H9 (cell line): ENCODE results near the gene KRT79. TPM values are rescaled to one million over a fixed set of nuclear protein-coding genes. Genes with fewer than 3 reads are reported as not detected.

Experiments
- DNase-seq: peaks from one replicate; pipeline ENCODE4 v3.0.0-alpha.2; 2017
- H2AFZ ChIP-seq: one replicate; pipeline ENCODE4 v1.6.1; 2013; ENCODE audit warnings: mild to moderate bottlenecking, low read length, control low read depth, moderate library complexity
- H2AK5ac ChIP-seq: 2 replicates; pipeline ENCODE4 v1.6.1; 2013; ENCODE audit warnings: low read length, control low read depth, mixed read lengths; ENCODE audit not compliant: insufficient read length
- H2BK120ac ChIP-seq: one replicate; pipeline ENCODE4 v1.6.1; 2013; ENCODE audit warnings: low read depth, mild to moderate bottlenecking, low read length, control low read depth, inconsistent platforms; ENCODE audit not compliant: poor library complexity, severe bottlenecking
- H2BK12ac ChIP-seq: 2 replicates; pipeline ENCODE4 v1.6.1; 2013; ENCODE audit warnings: low read length, control low read depth, mixed read lengths, low read depth; ENCODE audit not compliant: insufficient read length
- H2BK15ac ChIP-seq: 2 replicates; pipeline ENCODE4 v1.6.1; 2013; ENCODE audit warnings: low read depth, low read length, control low read depth
- H2BK20ac ChIP-seq: one replicate; pipeline ENCODE4 v1.6.1; 2013; ENCODE audit warnings: low read depth, mild to moderate bottlenecking, low read length, control low read depth, inconsistent platforms; ENCODE audit not compliant: poor library complexity, severe bottlenecking
- H2BK5ac ChIP-seq: 2 replicates; pipeline ENCODE4 v1.6.1; 2013; ENCODE audit warnings: low read length, control low read depth, mixed read lengths; ENCODE audit not compliant: insufficient read length
- H3K14ac ChIP-seq: 2 replicates; pipeline ENCODE4 v1.6.1; 2013; ENCODE audit warnings: low read length, control low read depth; ENCODE audit not compliant: insufficient read depth
- H3K18ac ChIP-seq: 2 replicates; pipeline ENCODE4 v1.6.1; 2013; ENCODE audit warnings: low read depth, mild to moderate bottlenecking, mixed read lengths, low read length, control low read depth; ENCODE audit not compliant: insufficient read length
- H3K23ac ChIP-seq: 2 replicates; pipeline ENCODE4 v1.6.1; 2013; ENCODE audit warnings: low read length, control low read depth, mixed read lengths, low read depth; ENCODE audit not compliant: insufficient read length
- H3K23me2 ChIP-seq: 2 replicates; pipeline ENCODE4 v1.6.1; 2013; ENCODE audit warnings: low read depth, mild to moderate bottlenecking, mixed read lengths, low read length, control low read depth; ENCODE audit not compliant: insufficient read length, poor library complexity, severe bottlenecking
- H3K27ac ChIP-seq: 2 replicates; pipeline ENCODE4 v1.5.1; 2013; ENCODE audit warnings: low read length, control low read depth, mixed read lengths, low read depth; ENCODE audit not compliant: insufficient read length
- H3K27me3 ChIP-seq: 2 replicates; pipeline ENCODE4 v1.6.1; 2013; ENCODE audit warnings: low read length, control low read depth, inconsistent platforms; ENCODE audit not compliant: insufficient read depth
- H3K4ac ChIP-seq: 2 replicates; pipeline ENCODE4 v1.6.1; 2013; ENCODE audit warnings: low read depth, mild to moderate bottlenecking, control low read depth, inconsistent platforms, low read length, moderate library complexity
- H3K4me1 ChIP-seq: 2 replicates; pipeline ENCODE4 v1.6.1; 2013; ENCODE audit warnings: low read length, control low read depth, inconsistent platforms; ENCODE audit not compliant: insufficient read depth
- H3K4me2 ChIP-seq: 2 replicates; pipeline ENCODE4 v1.6.1; 2013; ENCODE audit warnings: low read length, control low read depth, mixed read lengths; ENCODE audit not compliant: insufficient read length, insufficient read depth
- H3K56ac ChIP-seq: 2 replicates; pipeline ENCODE4 v1.6.1; 2013; ENCODE audit warnings: low read depth, mild to moderate bottlenecking, mixed read lengths, low read length, control low read depth; ENCODE audit not compliant: insufficient read length
- H3K79me1 ChIP-seq: 2 replicates; pipeline ENCODE4 v1.6.1; 2013; ENCODE audit warnings: low read depth, mild to moderate bottlenecking, moderate library complexity, low read length, control low read depth, inconsistent platforms; ENCODE audit not compliant: insufficient read depth, poor library complexity, severe bottlenecking
- H3K79me2 ChIP-seq: 2 replicates; pipeline ENCODE4 v1.6.1; 2013; ENCODE audit warnings: low read length, control low read depth, inconsistent platforms; ENCODE audit not compliant: insufficient read depth
- H3K9ac ChIP-seq: 2 replicates; pipeline ENCODE4 v1.6.1; 2013; ENCODE audit warnings: low read length, control low read depth, mixed read lengths; ENCODE audit not compliant: insufficient read length; ENCODE audit errors: extremely low read depth
- H3K9me3 ChIP-seq: one replicate; pipeline ENCODE4 v1.6.1; 2013; ENCODE audit warnings: low read depth, low read length, inconsistent platforms; ENCODE audit not compliant: control insufficient read depth
- H3T11ph ChIP-seq: one replicate; pipeline ENCODE4 v1.6.1; 2013; ENCODE audit warnings: mild to moderate bottlenecking, low read length, control low read depth, inconsistent platforms
- H4K20me1 ChIP-seq: one replicate; pipeline ENCODE4 v1.6.1; 2013; ENCODE audit not compliant: control insufficient read depth, insufficient read length, insufficient read depth
- H4K5ac ChIP-seq: 2 replicates; pipeline ENCODE4 v1.6.1; 2013; ENCODE audit warnings: low read depth, mild to moderate bottlenecking, mixed read lengths, low read length, control low read depth; ENCODE audit not compliant: insufficient read length
- H4K8ac ChIP-seq: replicated peaks from 2 replicates; pipeline ENCODE4 v1.6.1; 2013; ENCODE audit warnings: low read length, control low read depth, mixed read lengths, low read depth; ENCODE audit not compliant: insufficient read length
- H4K91ac ChIP-seq: 2 replicates; pipeline ENCODE4 v1.6.1; 2013; ENCODE audit warnings: low read depth, mild to moderate bottlenecking, moderate library complexity, mixed read lengths, low read length, control low read depth; ENCODE audit not compliant: insufficient read length
- H3K27ac Mint-ChIP-seq, 3 experiments: 2 replicates in 2 of 3; 3 replicates in 1 of 3; pipeline ENCODE4 v1.8.0; 2020 to 2021; ENCODE audit warnings: mixed read lengths in 3 of 3, mild to moderate bottlenecking in 1 of 3, moderate library complexity in 1 of 3
- H3K27me3 Mint-ChIP-seq: 2 replicates; pipeline ENCODE4 v1.8.0; 2021; ENCODE audit warnings: low read depth, mild to moderate bottlenecking, moderate library complexity, mixed read lengths
- H3K36me3 Mint-ChIP-seq, 3 experiments: 2 replicates in 2 of 3; 3 replicates in 1 of 3; pipeline ENCODE4 v1.8.0; 2020 to 2021; ENCODE audit warnings: low read depth in 3 of 3, mixed read lengths in 3 of 3; ENCODE audit not compliant: insufficient read depth in 1 of 3
- H3K4me1 Mint-ChIP-seq, 2 experiments: 2 replicates each; pipeline ENCODE4 v1.8.0; 2020; ENCODE audit warnings: mixed read lengths in 2 of 2
- H3K4me3 Mint-ChIP-seq, 2 experiments: 2 replicates in 1 of 2; 3 replicates in 1 of 2; pipeline ENCODE4 v1.8.0; 2020 to 2021; ENCODE audit warnings: mild to moderate bottlenecking in 2 of 2, mixed read lengths in 2 of 2, moderate library complexity in 1 of 2
- H3K9me3 Mint-ChIP-seq, 2 experiments: 2 replicates in 1 of 2; 3 replicates in 1 of 2; pipeline ENCODE4 v1.8.0; 2020; ENCODE audit warnings: mild to moderate bottlenecking in 2 of 2, mixed read lengths in 2 of 2, moderate library complexity in 1 of 2
- CTCF ChIP-seq: fragments of 200-600 bp; sonication (generic); conservative IDR thresholded peaks from 3 replicates; pipeline ENCODE4 v1.8.0; 2021; ENCODE audit warnings: antibody characterized with exemption, mild to moderate bottlenecking
- WGBS: extraction: QIAGEN DNeasy Blood & Tissue Kit; methylation state at CpG from one replicate; pipeline ENCODE4 v1.1.7; 2013; ENCODE audit warnings: missing lambda C conversion rate, low lambda C conversion rate, mixed read lengths; ENCODE audit not compliant: insufficient read length; ENCODE audit errors: extremely low coverage; 5-methylcytosine and 5-hydroxymethylcytosine counted together
- total RNA-seq: library from RNA; stranded (reverse); gene quantifications from 2 replicates; pipeline ENCODE4 v1.2.1, GENCODE V29; 2021

KRT79 gene
- total RNA-seq, 1 experiment from 2014 or later, result not detected

DNA sequence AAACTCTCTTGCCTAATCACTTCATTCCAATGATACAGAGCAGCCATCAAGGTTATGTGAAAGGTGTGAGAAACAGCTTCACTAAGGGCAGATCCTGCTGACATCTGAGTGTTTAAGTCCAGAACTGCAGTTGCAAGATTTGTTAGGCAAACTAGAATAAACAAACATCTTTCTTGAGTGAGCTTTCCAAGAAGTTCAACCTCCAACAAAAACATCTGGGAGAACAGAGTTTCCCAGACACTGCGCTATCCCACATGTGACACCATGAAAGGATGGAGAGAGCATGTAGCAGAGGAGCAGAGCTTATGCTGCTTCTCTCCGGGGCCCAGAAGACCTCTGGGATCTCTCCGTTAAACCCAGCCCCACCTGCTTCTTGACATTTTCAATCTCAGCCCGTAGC lies 62.6 kb downstream of the KRT79 start:
- H3K4ac ChIP-seq, result no peak overlapping the region
- H3K9ac ChIP-seq, result no peak overlapping the region
- H2BK15ac ChIP-seq, result no peak overlapping the region
- H3K4me1 Mint-ChIP-seq, result no peaks in the 10 kb centered on the region
- H3K56ac ChIP-seq, result no peak overlapping the region
- no peak overlapping the region for H2AK5ac ChIP-seq
- no CpG with 5 or more reads among the region's 4 CpGs for whole genome bisulfite sequencing
- no peak overlapping the region for H3K14ac ChIP-seq
- H2BK12ac ChIP-seq, result no peak overlapping the region
- no peak overlapping the region for H2BK20ac ChIP-seq
- H4K8ac ChIP-seq, result no peak overlapping the region
- H3T11ph ChIP-seq, result no peak overlapping the region
- no peaks in the 10 kb centered on the region for H3K79me1 ChIP-seq
- H2BK120ac ChIP-seq, result no peak overlapping the region
- H3K23ac ChIP-seq, result no peak overlapping the region
- no peak for TF ChIP-seq CTCF
- H3K79me2 ChIP-seq, result no peaks in the 10 kb centered on the region
- H3K27me3 ChIP-seq, result no peaks in the 10 kb centered on the region
- H4K5ac ChIP-seq, result no peak overlapping the region
- H3K4me2 ChIP-seq, result no peak overlapping the region
- H3K18ac ChIP-seq, result no peak overlapping the region
- no peaks in the 10 kb centered on the region for H3K36me3 Mint-ChIP-seq
- no peak overlapping the region for H3K27ac ChIP-seq
- H3K9me3 ChIP-seq, result no peaks in the 10 kb centered on the region
- no peaks in the 10 kb centered on the region for H3K23me2 ChIP-seq
- H4K91ac ChIP-seq, result no peak overlapping the region
- H2BK5ac ChIP-seq, result no peak overlapping the region
- no peak overlapping the region for H2AFZ ChIP-seq
- no peak overlapping the region for H3K27ac Mint-ChIP-seq
- no peaks in the 10 kb centered on the region for H3K4me1 ChIP-seq
- H3K27me3 Mint-ChIP-seq, result peaks cover 14% of the 10 kb centered on the region
- H4K20me1 ChIP-seq, result no peaks in the 10 kb centered on the region
- H3K9me3 Mint-ChIP-seq, result no peaks in the 10 kb centered on the region; a peak in 1 of 5 replicates
- no peak overlapping the region for H3K4me3 Mint-ChIP-seq
- no peak for DNase-seq

Other genes starting within 250 kb of the KRT79 start
- not detected in 2 replicates for gene KRT72, start 232.8 kb downstream of the KRT79 start, total RNA-seq
- not detected in 2 replicates for gene KRT73, start 215.8 kb downstream of the KRT79 start, total RNA-seq
- gene KRT2, start 182.1 kb downstream of the KRT79 start, total RNA-seq, result not detected in 2 replicates
- not detected in 2 replicates for gene KRT1, start 153.9 kb downstream of the KRT79 start, total RNA-seq
- not detected in 2 replicates for gene KRT77, start 130.8 kb downstream of the KRT79 start, total RNA-seq
- not detected in 2 replicates for gene KRT76, start 57.0 kb downstream of the KRT79 start, total RNA-seq
- gene KRT3, start 38.2 kb downstream of the KRT79 start, total RNA-seq, result not detected in 2 replicates
- not detected in 2 replicates for gene KRT4, start 20.2 kb downstream of the KRT79 start, total RNA-seq
- not detected in 2 replicates for gene KRT78, start 14.7 kb upstream of the KRT79 start, total RNA-seq
- 244 and 247 TPM in 2 replicates for gene KRT8, start 70.8 kb upstream of the KRT79 start, total RNA-seq
- 245 and 263 TPM in 2 replicates for gene KRT18, start 114.8 kb upstream of the KRT79 start, total RNA-seq
- gene EIF4B, start 172.1 kb upstream of the KRT79 start, total RNA-seq, result 713 and 723 TPM in 2 replicates
- gene TNS2, start 215.8 kb upstream of the KRT79 start, total RNA-seq, result 3.6 and 4.5 TPM in 2 replicates
- gene SPRYD3, start 245.1 kb upstream of the KRT79 start, total RNA-seq, result 5.8 and 6.5 TPM in 2 replicates